Measurements from ENCODE around the gene PCYT1A.

GRCh38 chr3:196189566-196190347, 97.8 kb downstream of the PCYT1A start:
- TF ChIP-seq CTCF (conservative IDR thresholded peaks at IDR 0.05) (no peak), EZH2 (IDR thresholded peaks at IDR 0.05; ENCODE audit: low read depth) (no peak)
